NCI-H1092 (cell line): ENCODE data around the gene CLCN4.

Experiments
- DNase-seq: peaks from one replicate; lab custom pipeline; 2025; lab: John Stamatoyannopoulos, UW

The CLCN4 gene

GRCh38 chrX:10197279-10198210, 40.8 kb downstream of the CLCN4 start:
- DNase-seq, result no peak

- no peak for DNase-seq
Measured at GRCh38 chrX:10198254-10198653, 41.5 kb downstream of the CLCN4 start.

- DNase-seq, result no peak
Measured at GRCh38 chrX:10199212-10199611, 42.4 kb downstream of the CLCN4 start.

- DNase-seq, result no peak
Measured at GRCh38 chrX:10203617-10204016, 46.8 kb downstream of the CLCN4 start.

- DNase-seq, result no peak
Measured at GRCh38 chrX:10206317-10206716, 49.5 kb downstream of the CLCN4 start.

GRCh38 chrX:10208281-10208856, 51.6 kb downstream of the CLCN4 start:
- no peak for DNase-seq

GRCh38 chrX:10208953-10209352, 52.2 kb downstream of the CLCN4 start:
- no peak for DNase-seq

- no peak for DNase-seq
Measured at GRCh38 chrX:10212395-10212794, 55.6 kb downstream of the CLCN4 start.

- DNase-seq, result no peak
Measured at GRCh38 chrX:10213716-10214115, 56.9 kb downstream of the CLCN4 start.

GRCh38 chrX:10216208-10216607, 59.4 kb downstream of the CLCN4 start:
- no peak for DNase-seq

GRCh38 chrX:10217198-10217597, 60.4 kb downstream of the CLCN4 start:
- no peak for DNase-seq

GRCh38 chrX:10221651-10222050, 64.9 kb downstream of the CLCN4 start:
- DNase-seq, result no peak

GRCh38 chrX:10223276-10223675, 66.5 kb downstream of the CLCN4 start:
- DNase-seq, result peak; percentile 16

GRCh38 chrX:10223781-10224180, 67.0 kb downstream of the CLCN4 start:
- DNase-seq, result no peak

GRCh38 chrX:10230222-10230621, 73.4 kb downstream of the CLCN4 start:
- no peak for DNase-seq

- no peak for DNase-seq
Measured at GRCh38 chrX:10231461-10231860, 74.7 kb downstream of the CLCN4 start.

GRCh38 chrX:10233173-10233572, 76.4 kb downstream of the CLCN4 start:
- DNase-seq, result no peak

- no peak for DNase-seq
Measured at GRCh38 chrX:10233696-10234095, 76.9 kb downstream of the CLCN4 start.

GRCh38 chrX:10235851-10236250, 79.1 kb downstream of the CLCN4 start:
- DNase-seq, result no peak

- DNase-seq, result no peak
Measured at GRCh38 chrX:10237241-10237640, 80.5 kb downstream of the CLCN4 start.

- DNase-seq, result no peak
Measured at GRCh38 chrX:10239611-10240064, 82.9 kb downstream of the CLCN4 start.

- DNase-seq, result no peak
Measured at GRCh38 chrX:10240918-10241317, 84.1 kb downstream of the CLCN4 start.

- DNase-seq, result no peak
Measured at GRCh38 chrX:10242026-10242425, 85.3 kb downstream of the CLCN4 start.
